ENCODE measurements around the gene TMEM30B.

DNA sequence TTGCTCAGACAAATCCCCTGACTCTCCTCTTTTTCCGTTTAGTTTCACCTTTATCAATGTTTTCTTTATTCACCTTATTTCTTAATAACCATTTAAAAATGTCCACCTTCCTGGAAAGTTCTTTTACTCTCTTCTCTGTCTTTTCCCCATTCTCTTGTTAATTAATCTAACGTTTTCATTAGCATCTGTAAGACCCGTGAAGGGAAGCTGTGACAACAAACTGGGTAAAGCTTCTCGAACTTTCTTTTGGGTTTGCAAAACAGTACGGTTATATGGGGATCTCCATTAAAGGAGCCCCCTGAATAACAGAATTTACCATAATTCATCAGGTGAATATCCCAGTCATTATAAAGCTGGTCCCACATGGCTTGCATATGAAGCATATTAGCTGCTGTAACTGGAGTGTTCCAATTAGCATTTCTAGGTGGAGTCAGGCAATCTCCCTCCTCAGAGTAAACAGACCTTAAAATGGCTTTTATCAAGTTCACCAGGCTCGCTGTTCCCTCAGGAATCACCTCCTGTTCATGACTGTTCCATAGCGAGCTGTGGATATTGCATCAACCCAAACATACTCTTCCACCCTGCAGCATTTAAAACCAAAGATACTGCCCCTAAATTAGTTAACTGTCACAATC lies 42.4 kb downstream of the TMEM30B start:
- TF ChIP-seq, protein P1, sequence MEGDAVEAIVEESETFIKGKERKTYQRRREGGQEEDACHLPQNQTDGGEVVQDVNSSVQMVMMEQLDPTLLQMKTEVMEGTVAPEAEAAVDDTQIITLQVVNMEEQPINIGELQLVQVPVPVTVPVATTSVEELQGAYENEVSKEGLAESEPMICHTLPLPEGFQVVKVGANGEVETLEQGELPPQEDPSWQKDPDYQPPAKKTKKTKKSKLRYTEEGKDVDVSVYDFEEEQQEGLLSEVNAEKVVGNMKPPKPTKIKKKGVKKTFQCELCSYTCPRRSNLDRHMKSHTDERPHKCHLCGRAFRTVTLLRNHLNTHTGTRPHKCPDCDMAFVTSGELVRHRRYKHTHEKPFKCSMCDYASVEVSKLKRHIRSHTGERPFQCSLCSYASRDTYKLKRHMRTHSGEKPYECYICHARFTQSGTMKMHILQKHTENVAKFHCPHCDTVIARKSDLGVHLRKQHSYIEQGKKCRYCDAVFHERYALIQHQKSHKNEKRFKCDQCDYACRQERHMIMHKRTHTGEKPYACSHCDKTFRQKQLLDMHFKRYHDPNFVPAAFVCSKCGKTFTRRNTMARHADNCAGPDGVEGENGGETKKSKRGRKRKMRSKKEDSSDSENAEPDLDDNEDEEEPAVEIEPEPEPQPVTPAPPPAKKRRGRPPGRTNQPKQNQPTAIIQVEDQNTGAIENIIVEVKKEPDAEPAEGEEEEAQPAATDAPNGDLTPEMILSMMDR (IDR thresholded peaks at IDR 0.05) = no peak
- TF ChIP-seq EP300 (IDR thresholded peaks at IDR 0.05) = no peak
- TF ChIP-seq POLR2AphosphoS5 (IDR thresholded peaks at IDR 0.05) = no peak
- no peak for TF ChIP-seq POLR2A (IDR thresholded peaks at IDR 0.05)

Measured in suprapubic skin (tissue), 4 donors.